HG03439 (cell line): ENCODE data around the gene AKAP8L.
A peak's percentile ranks its signal among the peaks of the same experiment; 100 is the strongest.

Source experiments
- ATAC-seq: cut with Tn5 transposase; IDR thresholded peaks from one replicate; pipeline ENCODE4 v1.9.1; 2021; ENCODE audit warnings: mild to moderate bottlenecking, moderate library complexity; ENCODE audit not compliant: unreplicated experiment

AKAP8L gene

DNA sequence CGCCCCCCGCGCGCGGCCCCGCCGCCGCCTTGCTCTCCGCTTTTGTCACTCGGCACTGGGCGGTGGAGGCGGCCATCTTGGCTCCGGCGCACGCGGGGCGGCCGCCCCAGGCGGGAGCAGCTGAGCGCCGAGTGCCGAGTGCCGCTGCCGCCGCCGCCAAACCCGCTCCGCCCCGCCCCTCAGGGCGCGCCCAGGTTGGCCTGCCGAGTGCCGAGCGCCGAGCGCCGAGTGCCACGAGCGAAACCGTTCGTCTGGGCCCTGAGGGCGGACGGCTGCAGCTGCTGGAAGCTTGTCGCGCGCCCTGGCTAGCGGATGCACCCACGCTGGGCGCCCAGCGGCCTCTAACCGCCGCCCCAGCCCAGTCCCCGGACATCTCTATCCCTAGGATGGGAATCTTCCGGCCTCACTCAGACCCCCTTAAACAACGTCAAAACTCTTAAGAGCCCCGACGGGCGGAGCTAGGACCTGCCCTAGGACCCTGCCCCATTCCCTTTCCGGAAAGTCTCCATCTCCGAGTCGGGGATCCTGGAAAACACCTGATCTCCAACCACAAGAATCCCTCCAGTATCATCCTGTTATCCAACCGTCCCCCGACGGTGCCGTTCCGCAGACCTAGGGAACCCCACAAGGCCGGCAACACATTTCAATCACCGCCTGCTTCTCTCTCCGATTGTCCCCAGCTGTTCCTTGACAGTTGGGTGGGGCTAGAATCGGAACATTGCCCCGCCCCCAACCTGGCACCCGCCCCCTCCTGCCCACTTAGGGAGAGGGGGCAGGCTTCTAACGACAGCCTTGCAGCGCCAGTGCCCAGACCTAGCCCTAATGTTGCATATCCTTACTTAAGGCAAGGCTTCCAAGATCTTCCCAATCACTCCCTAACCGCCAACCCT is 14.1 kb upstream of the AKAP8L start:
- peak; percentile 70 for ATAC-seq

DNA sequence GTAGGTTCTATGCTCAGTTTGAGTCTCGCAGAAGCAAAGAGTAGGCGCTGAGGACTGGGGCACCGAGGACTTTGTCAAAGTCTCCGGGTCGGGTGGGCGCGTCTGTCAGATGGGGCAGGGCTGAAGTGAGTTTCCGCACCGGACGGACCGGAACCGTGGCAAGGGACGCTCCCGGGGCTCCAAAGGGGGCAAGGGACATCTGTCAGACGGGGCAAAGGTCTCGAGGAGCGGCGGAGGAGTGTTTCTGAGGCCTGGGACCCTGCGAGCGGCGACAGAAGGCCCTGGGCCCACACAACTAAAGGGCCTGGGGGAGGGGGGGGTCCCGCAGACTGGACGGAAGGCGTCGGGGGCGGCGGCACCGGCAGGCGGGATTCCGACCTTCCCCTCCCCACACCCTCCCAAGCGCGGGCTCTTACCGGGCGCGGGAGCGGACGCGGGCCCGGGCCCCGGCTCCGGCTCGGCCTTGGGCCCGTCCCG is 13.3 kb upstream of the AKAP8L start:
- no peak for ATAC-seq

DNA sequence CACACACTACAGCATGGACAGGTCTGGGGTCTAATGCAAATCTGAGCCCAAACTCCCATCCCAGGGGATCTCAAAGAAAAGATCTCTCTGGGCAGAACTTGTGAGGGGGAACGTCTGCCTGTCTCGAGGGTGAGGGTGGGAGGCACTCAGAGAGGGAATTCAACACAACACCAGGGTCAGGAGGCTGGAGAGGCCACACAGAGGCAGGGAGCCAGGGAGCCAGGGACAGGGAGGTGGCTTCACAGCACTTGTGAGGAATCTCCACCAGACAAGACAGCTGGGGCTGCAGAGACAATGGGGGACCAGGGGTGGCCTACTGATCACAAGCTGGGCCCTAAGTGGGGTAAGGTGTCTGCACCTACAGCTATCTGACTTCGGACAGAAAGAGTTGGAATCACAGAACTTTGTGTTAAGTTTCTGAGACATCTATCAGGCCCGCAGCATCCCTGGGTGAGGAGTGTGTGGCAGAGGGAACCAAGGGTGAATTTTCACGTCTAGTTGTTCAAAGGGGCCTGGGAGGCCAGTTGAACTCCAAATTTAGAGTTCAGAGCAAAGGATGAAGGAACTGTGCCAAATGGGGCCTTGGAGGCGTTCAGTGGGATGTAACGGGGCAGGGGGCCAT is 12.7 kb upstream of the AKAP8L start:
- ATAC-seq, result no peak

DNA sequence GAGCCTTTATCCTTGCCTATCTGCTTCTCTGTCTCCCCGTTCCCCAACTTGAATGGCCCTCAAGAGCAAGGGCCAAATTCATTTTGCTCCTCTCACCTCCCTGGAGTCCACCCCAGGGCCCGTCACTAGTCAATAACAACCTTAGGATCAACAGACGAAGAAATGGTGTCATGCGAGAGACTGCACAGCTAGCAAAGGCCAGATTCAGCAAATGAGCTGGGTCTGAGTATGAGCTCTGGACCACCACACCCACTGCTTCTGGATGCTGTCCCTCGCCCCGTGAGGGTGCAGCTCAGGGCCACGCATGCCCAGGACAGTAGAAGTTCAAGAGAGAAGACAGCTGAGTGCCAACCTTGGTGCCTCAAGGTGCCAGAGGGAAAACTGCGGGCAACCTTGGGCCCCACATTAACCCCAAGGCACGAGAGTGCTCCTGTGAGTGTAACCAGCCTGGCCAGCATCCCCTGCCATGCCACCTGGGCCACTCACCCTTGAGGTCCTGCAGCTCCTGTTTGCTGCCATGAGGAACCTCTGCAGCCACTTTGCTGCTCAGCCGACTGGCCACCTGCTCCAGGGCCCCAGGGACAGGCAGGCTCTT is 11.8 kb upstream of the AKAP8L start:
- ATAC-seq, result no peak

DNA sequence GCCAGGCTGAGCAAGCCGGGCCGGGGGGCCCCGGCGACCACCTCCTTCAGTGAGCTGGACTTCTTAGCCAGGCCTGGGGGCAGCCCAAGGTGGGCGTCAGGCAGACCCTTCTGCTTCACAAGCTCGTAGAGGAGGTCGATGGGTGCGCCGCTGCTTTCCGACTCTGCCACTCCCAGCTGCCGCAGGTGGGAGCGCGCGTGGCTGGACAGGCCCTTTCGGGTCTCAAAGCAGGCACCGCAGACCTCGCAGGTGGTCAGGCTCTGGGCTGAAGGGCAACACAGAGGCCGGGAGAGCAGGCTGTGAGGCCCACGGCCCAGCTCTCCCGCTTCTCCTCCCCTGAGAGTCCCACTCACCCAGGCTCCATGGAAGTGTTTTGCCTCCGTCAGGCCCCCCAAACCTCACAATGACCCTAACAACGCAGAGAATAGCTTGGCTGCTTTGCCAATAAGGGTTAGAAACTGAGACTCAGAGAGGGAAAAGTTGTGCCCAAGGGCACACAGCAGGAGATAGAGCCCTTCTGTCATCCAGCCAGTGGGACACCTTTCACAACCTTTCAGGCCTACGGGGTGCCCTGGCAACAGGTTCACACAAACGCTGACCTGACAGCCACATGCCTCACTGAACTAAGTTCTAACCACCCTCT is 11.2 kb upstream of the AKAP8L start:
- no peak for ATAC-seq

DNA sequence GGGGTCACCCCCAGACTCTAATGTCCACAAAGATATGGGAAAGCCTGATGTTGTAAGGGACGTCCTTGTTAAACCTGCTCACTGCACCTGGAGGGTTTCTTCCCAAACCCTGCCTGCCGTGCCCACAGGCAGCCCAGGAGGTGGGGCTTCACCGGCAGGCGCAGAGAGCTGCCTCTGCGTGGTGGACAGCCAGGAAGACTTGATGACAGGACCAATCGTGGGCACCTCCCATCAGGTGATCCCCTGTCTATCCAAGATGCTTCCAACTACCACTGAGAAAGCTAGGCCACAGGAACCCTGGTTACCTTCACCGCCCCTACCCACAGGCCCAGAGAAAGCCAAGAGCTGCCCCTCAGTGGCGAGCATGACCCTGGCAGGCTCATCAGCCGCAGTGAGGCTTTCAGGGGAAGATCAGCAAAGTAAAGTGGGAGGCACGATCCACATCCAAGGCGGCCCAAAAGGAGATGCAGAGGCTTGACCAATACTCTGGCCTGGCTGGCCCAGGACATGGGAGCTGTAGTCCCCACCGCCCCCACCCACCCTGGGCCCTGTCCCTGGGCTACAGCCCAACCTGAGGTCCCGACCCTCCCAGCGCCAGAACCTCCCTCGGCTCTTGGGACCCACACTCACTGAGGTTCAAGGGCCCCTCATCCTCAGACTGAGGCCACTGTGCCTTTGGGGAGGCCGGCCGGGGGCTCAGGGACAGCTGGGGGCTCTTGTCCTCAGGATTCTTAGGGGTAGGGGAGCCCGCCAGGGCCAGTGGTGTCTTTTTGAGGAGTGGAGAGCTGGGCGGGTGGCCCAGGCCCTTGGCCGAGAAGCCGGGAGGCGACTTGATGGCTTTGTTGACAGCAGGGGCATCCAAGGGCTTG is 10.4 kb upstream of the AKAP8L start:
- ATAC-seq, result no peak

DNA sequence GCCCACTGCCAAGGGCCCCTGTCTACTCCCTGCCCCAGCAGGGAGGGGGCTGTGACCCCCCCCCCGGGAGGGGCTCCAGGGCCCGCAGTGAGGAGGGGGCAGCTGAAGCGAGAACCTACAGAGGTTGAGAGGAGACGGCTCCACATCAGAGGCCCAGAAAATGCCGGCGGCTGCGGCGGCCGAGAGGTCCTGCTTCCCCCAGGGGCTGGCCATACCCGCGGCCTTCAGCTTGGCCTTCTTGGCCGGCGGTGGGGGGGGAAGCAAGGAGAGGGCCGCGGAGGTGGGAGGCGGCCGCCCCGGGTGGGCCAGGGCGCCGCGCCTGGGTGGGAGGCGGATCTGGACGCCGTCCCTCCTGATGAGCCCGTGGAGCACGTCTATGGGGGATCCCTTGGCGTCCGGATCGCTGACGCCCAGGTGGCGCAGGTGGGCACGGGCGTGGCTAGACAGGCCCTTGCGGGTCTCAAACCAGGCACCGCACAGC is 9.2 kb upstream of the AKAP8L start:
- no peak for ATAC-seq

DNA sequence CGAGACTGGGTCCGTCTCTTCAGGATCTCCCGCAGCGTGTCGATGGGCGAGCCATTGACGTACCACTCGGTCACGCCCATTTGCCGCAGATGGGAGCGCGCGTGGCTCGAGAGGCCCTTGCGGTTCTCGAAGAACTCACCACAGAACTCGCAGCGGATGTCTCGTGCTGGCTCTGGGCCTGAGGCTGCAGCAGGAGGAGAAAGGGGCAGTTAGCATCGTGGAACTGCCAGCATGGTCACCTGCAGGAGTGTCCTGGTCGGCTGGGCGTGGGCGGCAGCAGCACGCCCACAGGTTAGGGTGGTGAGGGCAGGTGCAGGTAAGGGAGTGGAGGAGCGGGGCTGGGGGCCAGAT is 8.5 kb upstream of the AKAP8L start:
- ATAC-seq, result no peak

DNA sequence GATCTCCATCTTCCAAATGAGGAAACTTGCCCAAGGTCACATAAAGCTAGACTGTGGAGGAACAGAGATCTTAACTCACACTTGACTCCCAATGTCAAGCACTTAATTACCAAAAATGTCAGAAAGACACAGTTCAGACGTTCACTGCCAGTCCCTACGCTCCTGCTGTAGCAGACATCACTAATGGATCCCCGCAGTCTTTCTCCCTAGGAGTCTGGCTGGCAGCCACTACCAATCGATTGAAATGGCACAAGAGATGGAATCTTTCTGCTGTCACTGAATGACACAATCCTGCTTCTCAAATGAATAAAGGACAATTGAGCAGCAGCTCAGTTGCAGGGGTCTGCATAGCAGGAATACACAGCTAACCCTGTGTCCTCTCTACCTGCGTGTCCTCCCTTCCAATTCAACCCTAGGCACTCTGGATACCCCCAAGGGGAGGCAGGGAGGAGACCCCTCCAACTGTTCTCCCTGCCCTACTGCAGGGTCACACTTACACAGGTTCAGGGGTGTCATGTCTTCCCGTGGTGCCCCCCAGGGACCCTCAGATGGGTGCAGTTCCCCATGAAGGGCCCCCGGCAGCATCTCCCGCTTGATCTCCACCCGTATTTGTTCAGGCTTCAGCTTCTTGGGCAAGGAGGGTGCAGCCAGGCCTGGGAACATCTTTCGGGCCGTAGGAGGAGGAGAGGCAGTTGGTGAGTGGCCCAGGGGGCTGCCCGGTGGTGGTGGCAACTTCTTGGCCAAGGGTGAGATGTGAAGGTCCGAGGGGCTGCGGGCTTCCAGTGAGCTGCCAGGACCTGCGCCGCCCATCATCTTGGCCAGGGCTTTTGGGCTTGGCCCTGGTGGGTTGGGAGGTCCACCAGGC is 7.9 kb upstream of the AKAP8L start:
- no peak for ATAC-seq

DNA sequence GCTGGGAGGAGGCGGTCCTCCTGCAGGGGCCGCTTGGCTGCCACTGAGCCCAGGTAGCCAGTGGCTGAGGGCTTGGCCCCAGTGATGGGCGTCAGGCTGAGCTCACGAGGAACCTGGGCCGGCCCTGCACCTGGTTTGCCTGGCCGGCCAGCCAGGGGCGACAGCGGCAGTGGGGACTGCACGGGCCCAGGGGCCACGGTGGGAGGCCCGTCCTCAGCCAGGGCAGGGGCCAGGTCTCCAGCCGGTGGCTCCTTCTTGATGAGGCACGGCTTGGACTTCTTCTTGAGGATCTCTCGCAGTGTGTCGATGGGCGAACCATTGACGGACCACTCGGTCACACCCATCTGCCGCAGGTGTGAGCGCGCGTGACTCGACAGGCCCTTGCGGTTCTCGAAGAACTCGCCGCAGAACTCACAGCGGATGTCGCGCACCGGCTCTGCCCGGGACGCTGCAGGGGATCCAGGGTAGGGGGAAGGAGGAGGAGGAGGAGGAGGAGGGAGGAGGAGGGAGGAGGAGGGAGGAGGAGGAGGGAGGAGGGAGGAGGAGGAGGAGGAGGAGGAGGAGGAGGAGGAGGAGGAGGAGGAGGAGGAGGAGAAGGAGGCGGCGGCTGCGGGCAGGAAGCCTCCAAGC is 6.6 kb upstream of the AKAP8L start:
- no peak for ATAC-seq

DNA sequence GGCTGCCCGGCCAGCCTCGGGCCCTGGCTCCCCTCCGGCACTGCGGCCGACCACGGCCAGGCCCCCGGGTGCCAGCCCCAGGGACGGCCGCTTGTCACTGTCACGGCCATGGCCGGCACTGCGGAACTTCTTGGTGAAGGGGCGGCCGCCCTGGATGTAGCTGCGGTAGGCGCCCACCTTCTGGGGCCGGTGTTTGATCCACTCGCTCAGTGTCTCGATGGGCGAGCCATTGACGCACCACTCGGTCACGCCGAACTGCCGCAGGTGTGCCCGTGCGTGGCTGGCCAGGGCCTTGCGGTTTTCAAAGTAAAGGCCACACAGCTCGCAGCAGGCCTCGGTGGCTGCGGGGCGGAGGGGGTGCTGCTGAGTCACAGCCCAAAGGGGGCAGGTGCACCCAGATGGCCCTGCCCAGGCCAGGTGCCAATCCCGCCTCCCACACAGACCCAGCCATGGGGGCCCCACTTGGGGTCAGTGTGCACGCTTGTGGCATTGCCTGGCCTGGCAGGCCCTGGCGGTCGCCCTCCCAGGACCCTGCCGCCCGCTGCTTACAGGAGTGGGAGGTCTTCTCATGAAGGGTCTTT is 6.0 kb upstream of the AKAP8L start:
- ATAC-seq, result no peak

DNA sequence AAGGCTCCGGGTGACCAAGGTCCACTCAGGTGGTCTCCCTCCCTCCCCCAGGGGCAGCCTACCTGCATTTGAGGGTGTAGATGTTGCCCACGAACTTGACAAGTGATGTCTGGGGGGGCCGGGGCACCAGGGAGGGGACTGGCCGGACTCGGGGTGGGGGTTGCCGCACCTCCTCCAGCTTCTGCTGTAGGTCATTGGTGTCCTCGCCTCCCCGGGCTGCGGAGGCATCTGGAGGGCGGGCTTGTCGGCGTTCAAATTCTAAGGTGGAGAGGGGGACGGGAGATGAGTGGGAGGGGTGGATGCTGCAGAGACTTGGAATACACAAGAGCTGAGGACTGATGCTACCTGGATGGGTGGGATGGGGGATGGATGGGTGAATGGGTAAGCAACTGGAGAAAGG is 5.3 kb upstream of the AKAP8L start:
- no peak for ATAC-seq

DNA sequence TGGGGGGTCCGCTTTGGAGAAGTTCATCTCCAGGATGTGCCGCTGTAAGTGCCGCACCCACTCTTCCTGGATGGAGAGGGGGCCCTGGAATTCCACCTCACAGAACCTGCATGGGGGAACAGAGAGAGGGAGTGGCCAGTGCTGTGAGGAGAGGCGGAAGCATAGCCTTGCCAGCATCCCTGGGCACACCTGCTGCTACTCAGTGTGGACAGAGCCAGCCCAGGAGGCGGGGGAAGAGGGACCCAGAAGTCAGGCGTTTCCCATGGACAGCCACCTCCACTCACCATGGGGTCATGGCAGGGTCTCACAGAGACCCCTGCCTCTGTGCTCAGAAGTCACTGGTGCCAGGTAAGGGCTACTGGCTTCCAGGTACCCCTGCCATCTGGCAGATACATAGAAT is 4.3 kb upstream of the AKAP8L start:
- ATAC-seq, result no peak

DNA sequence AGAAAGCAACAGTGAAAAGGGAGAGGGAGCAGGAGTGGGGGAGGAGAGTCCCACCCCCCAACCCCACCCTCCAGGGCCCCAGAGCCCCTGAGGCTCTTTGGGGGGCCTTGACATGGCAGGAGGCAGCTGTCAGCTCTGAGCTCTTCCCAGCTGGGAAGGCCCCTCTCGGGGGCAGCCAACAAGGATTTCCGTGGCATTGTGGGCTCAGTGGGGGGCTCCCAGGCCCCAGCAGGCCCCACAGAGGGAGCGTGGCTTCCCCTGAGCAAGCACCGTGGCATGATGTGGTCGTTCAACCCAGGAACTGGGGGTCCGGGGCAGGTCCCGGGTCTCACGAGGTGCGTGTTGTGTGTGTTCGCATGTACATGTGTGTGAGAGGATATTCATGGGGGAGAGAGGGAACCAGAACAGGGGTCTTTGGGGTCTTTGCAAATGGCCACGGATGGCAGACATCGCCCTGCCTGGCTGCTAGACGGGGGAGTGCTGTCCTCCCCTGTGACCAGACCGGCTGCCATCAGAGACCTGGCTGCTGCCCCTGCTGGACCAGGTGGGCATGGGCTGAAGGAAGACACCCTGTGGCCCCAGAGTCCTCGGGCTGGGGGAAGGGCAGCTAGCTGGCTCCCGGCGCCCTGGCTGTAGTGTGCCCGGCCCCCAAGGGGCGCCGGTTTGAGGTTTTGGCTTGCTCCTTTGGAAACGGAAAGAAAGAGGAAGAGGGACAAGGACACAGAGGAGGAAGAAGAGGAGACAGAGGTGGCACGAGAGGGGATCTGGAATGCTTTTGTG is 3.7 kb upstream of the AKAP8L start:
- ATAC-seq, result no peak

DNA sequence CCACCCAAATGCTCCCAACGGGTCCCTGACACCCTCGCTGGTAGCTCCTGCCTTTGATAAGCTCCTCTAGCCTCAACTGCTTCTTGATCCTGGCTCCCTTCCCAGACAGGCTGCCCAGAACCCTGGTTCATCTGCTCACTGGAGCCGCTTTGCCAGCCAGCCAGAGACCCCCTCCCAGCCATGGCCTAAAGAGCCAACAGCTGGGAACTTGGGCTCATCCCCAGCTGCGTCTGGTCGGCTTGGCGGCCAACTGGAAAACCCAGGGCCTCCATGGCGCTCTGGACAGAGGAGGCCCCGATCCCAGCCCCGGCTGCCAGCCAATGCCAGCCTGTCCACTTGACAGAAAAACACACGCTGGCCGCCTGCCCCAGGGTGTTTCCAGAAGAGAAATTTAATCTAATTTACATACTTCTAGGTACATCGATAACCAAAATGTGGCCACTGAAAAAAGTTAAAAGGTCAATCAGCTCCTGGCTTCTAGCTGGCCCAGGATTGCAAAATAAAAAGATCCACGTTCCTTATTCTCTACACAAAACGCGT is 3.0 kb upstream of the AKAP8L start:
- ATAC-seq, result no peak

DNA sequence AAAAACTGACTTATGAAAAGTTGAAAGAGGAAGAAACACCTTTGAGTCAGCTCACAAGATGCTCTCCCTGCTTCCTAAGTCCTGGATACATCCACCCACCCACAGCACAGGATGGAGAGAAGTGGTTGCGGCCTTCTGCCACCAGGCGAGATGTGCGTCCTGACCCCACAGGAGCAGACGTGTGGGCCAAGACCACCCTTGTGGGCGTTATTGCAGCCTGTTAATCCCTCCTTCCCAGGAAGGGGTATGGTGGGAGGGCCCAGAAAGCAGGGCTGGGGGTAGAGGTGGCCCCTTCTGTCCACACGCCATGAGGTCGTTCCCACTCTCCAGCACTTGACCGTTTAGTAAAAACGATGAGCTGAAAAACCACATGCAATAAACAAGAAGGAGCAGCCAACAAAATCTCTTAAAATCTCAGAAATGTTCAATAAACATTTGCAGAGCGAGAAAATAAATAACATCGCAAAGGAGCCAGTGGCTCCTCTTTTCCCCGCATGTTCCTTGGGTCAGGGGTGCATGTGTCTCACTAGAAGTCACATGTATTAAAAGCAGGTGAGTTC is 2.4 kb upstream of the AKAP8L start:
- ATAC-seq, result no peak

DNA sequence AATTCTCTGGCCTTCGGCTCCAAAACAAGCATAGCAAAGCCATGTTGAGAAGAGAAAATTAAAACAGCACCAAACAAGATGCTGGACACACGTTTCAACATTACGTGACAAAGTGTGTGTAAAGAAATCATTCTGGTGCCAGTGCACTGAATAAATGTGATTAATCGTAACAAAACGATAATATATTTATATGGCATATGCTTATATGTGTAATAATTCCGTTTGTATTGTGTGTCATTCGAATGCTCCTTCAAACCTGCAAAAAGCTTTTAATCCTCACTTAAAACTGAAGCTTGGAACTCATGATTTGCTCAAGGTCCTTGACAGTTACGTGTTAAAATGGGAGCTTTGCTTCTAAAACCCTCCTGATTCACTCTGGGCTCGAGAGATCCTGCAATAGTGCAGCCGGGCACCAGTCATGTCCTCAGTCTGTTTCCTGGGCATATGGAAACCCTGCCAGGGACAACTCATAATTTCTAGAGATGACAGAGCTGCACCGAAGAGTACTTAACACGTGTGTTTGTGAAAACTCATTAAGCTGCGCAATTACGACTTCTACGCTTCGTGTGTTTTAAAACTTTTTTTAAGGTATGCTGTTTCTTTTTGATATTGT is 731 bp upstream of the AKAP8L start:
- ATAC-seq, result no peak
